WTC11 (cell line): ENCODE measurements around the gene PROK1. TPM values are rescaled to one million over a fixed set of nuclear protein-coding genes. Genes with fewer than 3 reads are reported as not detected.

Experiments
- total RNA-seq: library from RNA; stranded (reverse); gene quantifications from 3 replicates; pipeline ENCODE4 v1.2.3, GENCODE V29; 2021

The PROK1 gene
- total RNA-seq, 1 experiment from 2014 or later: not detected

Other genes with a start within 250 kb of the PROK1 start
- 19.9 to 21.9 TPM (median 21.9 TPM) in 3 replicates for gene KCNC4, start 240.8 kb upstream of the PROK1 start, total RNA-seq
- gene RBM15, start 111.8 kb upstream of the PROK1 start, total RNA-seq: 43.5 to 50.6 TPM (median 44.8 TPM) in 3 replicates
- 0.11 to 0.30 TPM (median 0.28 TPM) in 3 replicates for gene SLC16A4, start 60.1 kb upstream of the PROK1 start, total RNA-seq
- 76.0 to 106 TPM (median 93.0 TPM) in 3 replicates for gene LAMTOR5, start 43.5 kb upstream of the PROK1 start, total RNA-seq
- gene KCNA10, start 68.0 kb downstream of the PROK1 start, total RNA-seq: not detected in 3 replicates
- 0.41 to 0.87 TPM (median 0.50 TPM) in 3 replicates for gene KCNA2, start 155.2 kb downstream of the PROK1 start, total RNA-seq
- 1.1 to 1.2 TPM (median 1.2 TPM) in 3 replicates for gene KCNA3, start 223.8 kb downstream of the PROK1 start, total RNA-seq